Liver (tissue), 9 donors: ENCODE measurements around the gene EBF3. TPM values are rescaled to one million over a fixed set of nuclear protein-coding genes. Genes with fewer than 3 reads are reported as not detected.

ENCODE experiments used
- DNase-seq: peaks from one replicate; pipeline ENCODE4 v3.0.0-alpha.2; 2017; ENCODE audit warnings: low spot score
- H3K27ac ChIP-seq, 2 donors: one replicate each; pipeline ENCODE4 v1.7.0; 2013; ENCODE audit warnings: inconsistent platforms in 2 of 2, low read length in 2 of 2, control low read depth in 1 of 2, low read depth in 1 of 2, mild to moderate bottlenecking in 1 of 2
- H3K27me3 ChIP-seq, 4 donors: one replicate each; pipeline versions ENCODE4 v1.6.1 to v1.7.0; 2013; ENCODE audit warnings: low read length in 3 of 4, inconsistent platforms in 1 of 4, mild to moderate bottlenecking in 1 of 4, moderate library complexity in 1 of 4; ENCODE audit not compliant: control insufficient read depth in 4 of 4, insufficient read depth in 4 of 4
- H3K36me3 ChIP-seq, 4 donors: one replicate each; pipeline versions ENCODE4 v1.6.1 to v1.7.0; 2013; ENCODE audit warnings: low read length in 3 of 4, mild to moderate bottlenecking in 3 of 4, low read depth in 1 of 4, moderate library complexity in 1 of 4; ENCODE audit not compliant: control insufficient read depth in 4 of 4, insufficient read depth in 3 of 4
- H3K4me1 ChIP-seq, 4 donors: one replicate each; pipeline versions ENCODE4 v1.6.1 to v1.7.0; 2013; ENCODE audit warnings: low read length in 3 of 4, mild to moderate bottlenecking in 3 of 4, moderate library complexity in 1 of 4; ENCODE audit not compliant: control insufficient read depth in 4 of 4, insufficient read depth in 4 of 4
- H3K4me3 ChIP-seq, 3 donors: one replicate each; pipeline versions ENCODE4 v1.6.1 to v1.7.0; 2013; ENCODE audit warnings: low read length in 3 of 3, control low read depth in 1 of 3, low read depth in 1 of 3, mild to moderate bottlenecking in 1 of 3
- H3K9ac ChIP-seq, 2 donors: one replicate each; pipeline ENCODE4 v1.7.0; 2013; ENCODE audit warnings: low read length in 2 of 2, mild to moderate bottlenecking in 2 of 2, moderate library complexity in 2 of 2, control low read depth in 1 of 2, low read depth in 1 of 2
- H3K9me3 ChIP-seq, 4 donors: one replicate each; pipeline versions ENCODE4 v1.6.1 to v1.7.0; 2013; ENCODE audit warnings: low read length in 3 of 4; ENCODE audit not compliant: control insufficient read depth in 4 of 4
- ATF3 ChIP-seq: IDR thresholded peaks from 2 replicates; pipeline ENCODE4 v1.6.1; 2016; ENCODE audit warnings: antibody characterized with exemption
- CTCF ChIP-seq: fragments of 150-350 bp; IDR thresholded peaks from 2 replicates; pipeline ENCODE4 v1.5.1; 2017; ENCODE audit warnings: improper control_type of control experiment, low read depth, low read length; ENCODE audit not compliant: missing input control
- EGR1 ChIP-seq, 2 donors: IDR thresholded peaks; 2 replicates each; pipeline ENCODE4 v1.6.1; 2016 to 2018; ENCODE audit warnings: antibody characterized with exemption in 2 of 2, low read depth in 2 of 2
- FOXA1 ChIP-seq: IDR thresholded peaks from 2 replicates; pipeline ENCODE4 v1.6.1; 2016; ENCODE audit warnings: antibody characterized with exemption
- FOXA2 ChIP-seq: IDR thresholded peaks from 2 replicates; pipeline ENCODE4 v1.6.1; 2016; ENCODE audit warnings: antibody characterized with exemption
- HNF4A ChIP-seq, 2 donors: conservative IDR thresholded peaks; 2 replicates each; pipeline ENCODE4 v1.6.1; 2016; ENCODE audit warnings: antibody characterized with exemption in 2 of 2, mild to moderate bottlenecking in 2 of 2
- HNF4G ChIP-seq: IDR thresholded peaks from 2 replicates; pipeline ENCODE4 v1.6.1; 2016; ENCODE audit warnings: antibody characterized with exemption
- JUND ChIP-seq, 2 donors: IDR thresholded peaks; 2 replicates each; pipeline ENCODE4 v1.6.1; 2016; ENCODE audit warnings: antibody characterized with exemption in 2 of 2
- NR2F2 ChIP-seq: IDR thresholded peaks from 2 replicates; pipeline ENCODE4 v1.6.1; 2016; ENCODE audit warnings: antibody characterized with exemption
- RAD21 ChIP-seq, 2 donors: IDR thresholded peaks; 2 replicates each; pipeline ENCODE4 v1.6.1; 2016; ENCODE audit warnings: antibody characterized with exemption in 2 of 2, mild to moderate bottlenecking in 2 of 2
- REST ChIP-seq: IDR thresholded peaks from 2 replicates; pipeline ENCODE4 v1.6.1; 2016; ENCODE audit warnings: antibody characterized with exemption, mild to moderate bottlenecking
- RXRA ChIP-seq, 2 donors: IDR thresholded peaks; 2 replicates each; pipeline ENCODE4 v1.6.1; 2017 to 2018; ENCODE audit warnings: antibody characterized with exemption in 2 of 2, mild to moderate bottlenecking in 1 of 2
- SP1 ChIP-seq: IDR thresholded peaks from 2 replicates; pipeline ENCODE4 v1.6.1; 2018; ENCODE audit warnings: antibody characterized with exemption, mild to moderate bottlenecking
- TAF1 ChIP-seq: conservative IDR thresholded peaks from 2 replicates; pipeline ENCODE4 v1.6.1; 2016; ENCODE audit warnings: antibody characterized with exemption, mild to moderate bottlenecking
- YY1 ChIP-seq: IDR thresholded peaks from 2 replicates; pipeline ENCODE4 v1.6.1; 2016; ENCODE audit warnings: antibody characterized with exemption, mild to moderate bottlenecking
- WGBS: extraction: QIAGEN DNeasy Blood & Tissue Kit; methylation state at CpG from one replicate; pipeline ENCODE4 v1.1.7; 2013; 5-methylcytosine and 5-hydroxymethylcytosine counted together
- polyA plus RNA-seq, 2 donors: library from polyadenylated mRNA; stranded (reverse) in 1 of 2; unstranded in 1 of 2; fragments of 200-250 nt in 1 of 2; fragments of >200 nt in 1 of 2; fragmentation: Nextera tagmentation in 1 of 2; extraction: Ambion mirVana in 1 of 2; gene quantifications; one replicate each; pipeline versions ENCODE4 v1.2.1 to v1.2.3, GENCODE V29; 2013 to 2015
- total RNA-seq, 2 donors: library from RNA; depleted of rRNA; stranded (reverse); fragments of >200 nt; gene quantifications; one replicate each; pipeline ENCODE4 v1.2.3, GENCODE V29; 2014
- TF ChIP-seq, protein P1 (sequence below): IDR thresholded peaks from 2 replicates; pipeline ENCODE4 v1.6.1; 2016; ENCODE audit warnings: antibody characterized with exemption
- donor health status: healthy.
- donor health status: healthy.
- donor health status: healthy.
- donor health status: healthy.
- donor health status: healthy.

The EBF3 gene
- total and polyA plus RNA-seq, 4 donors = 0.02 to 0.08 TPM; not detected in 2

DNA sequence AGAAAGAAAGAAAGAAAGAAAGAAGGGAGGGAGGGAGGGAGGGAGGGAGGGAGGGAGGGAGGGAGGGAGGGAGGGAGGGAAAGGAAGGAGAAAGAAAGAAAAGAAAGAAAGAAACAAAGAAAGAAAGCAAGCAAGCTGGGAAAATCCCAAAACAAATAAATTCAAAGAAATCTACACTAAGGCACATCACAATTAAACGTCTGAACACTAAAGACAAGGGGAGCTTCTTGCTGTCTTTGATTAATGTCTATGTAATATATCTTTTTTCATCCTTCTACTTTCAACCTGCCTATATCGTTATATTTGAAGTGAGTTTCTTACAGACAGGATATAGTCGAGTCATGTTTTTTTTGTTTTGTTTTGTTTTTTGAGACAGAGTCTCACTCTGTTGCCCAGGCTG, 28.3 kb upstream of the EBF3 start:
- Histone ChIP-seq H3K36me3 (no peaks in the 10 kb centered on the region), H3K9me3 (no peaks in the 10 kb centered on the region), H3K4me1 (no peaks in the 10 kb centered on the region), H3K9ac (no peak overlapping the region), H3K4me3 (no peak overlapping the region), H3K27me3 (peaks cover 0 to 8% (median 1%) of the 10 kb centered on the region in 4 donors), H3K27ac (no peak overlapping the region)
- 81% methylated on average over 3 of the region's 3 CpGs for WGBS
- DNase-seq = no peak
- no peak for TF ChIP-seq ATF3
- no peak for TF ChIP-seq CTCF
- no peak for TF ChIP-seq FOXA1
- TF ChIP-seq JUND (IDR thresholded peaks at IDR 0.05) = no peak
- no peak for TF ChIP-seq SP1
- no peak for TF ChIP-seq RXRA (IDR thresholded peaks at IDR 0.05)
- TF ChIP-seq NR2F2 = no peak

DNA sequence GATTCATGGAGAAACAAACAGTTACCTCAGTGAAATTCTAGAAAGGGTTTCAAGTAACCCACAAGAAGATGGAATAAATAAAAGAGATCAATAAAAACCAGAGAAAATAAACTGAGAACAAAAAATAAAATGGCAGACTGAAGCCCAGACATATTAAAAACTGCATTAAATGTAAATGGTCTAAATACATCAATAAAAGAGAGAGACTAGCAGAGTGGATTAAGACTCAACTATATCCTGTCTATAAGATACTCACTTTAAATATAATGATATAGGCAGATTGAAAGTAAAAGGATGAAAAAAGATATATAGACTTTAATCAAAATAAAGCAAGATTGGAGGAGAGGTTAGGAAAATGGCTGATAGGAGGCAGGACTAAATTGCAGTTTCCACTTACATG, 18.8 kb upstream of the EBF3 start:
- Histone ChIP-seq H3K27ac (no peak overlapping the region), H3K9me3 (peaks cover 2 to 15% (median 7%) of the 10 kb centered on the region in 4 donors), H3K4me3 (no peak overlapping the region), H3K9ac (no peak overlapping the region), H3K36me3 (no peaks in the 10 kb centered on the region), H3K27me3 (peaks cover 0 to 3% (median 2%) of the 10 kb centered on the region in 4 donors), H3K4me1 (no peaks in the 10 kb centered on the region)
- no peak for TF ChIP-seq RXRA (IDR thresholded peaks at IDR 0.05)
- TF ChIP-seq HNF4G = no peak
- no peak for TF ChIP-seq FOXA1
- TF ChIP-seq, protein P1, sequence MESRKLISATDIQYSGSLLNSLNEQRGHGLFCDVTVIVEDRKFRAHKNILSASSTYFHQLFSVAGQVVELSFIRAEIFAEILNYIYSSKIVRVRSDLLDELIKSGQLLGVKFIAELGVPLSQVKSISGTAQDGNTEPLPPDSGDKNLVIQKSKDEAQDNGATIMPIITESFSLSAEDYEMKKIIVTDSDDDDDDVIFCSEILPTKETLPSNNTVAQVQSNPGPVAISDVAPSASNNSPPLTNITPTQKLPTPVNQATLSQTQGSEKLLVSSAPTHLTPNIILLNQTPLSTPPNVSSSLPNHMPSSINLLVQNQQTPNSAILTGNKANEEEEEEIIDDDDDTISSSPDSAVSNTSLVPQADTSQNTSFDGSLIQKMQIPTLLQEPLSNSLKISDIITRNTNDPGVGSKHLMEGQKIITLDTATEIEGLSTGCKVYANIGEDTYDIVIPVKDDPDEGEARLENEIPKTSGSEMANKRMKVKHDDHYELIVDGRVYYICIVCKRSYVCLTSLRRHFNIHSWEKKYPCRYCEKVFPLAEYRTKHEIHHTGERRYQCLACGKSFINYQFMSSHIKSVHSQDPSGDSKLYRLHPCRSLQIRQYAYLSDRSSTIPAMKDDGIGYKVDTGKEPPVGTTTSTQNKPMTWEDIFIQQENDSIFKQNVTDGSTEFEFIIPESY = no peak
- no peak for TF ChIP-seq CTCF
- TF ChIP-seq REST = no peak
- TF ChIP-seq HNF4A (conservative IDR thresholded peaks at IDR 0.05) = no peak
- TF ChIP-seq YY1 = no peak
- no peak for TF ChIP-seq ATF3
- no peak for TF ChIP-seq TAF1
- no peak for TF ChIP-seq JUND (IDR thresholded peaks at IDR 0.05)
- no peak for TF ChIP-seq RAD21 (IDR thresholded peaks at IDR 0.05)
- no peak for TF ChIP-seq NR2F2
- TF ChIP-seq EGR1 (IDR thresholded peaks at IDR 0.05; ENCODE audit: low read depth in 2 of 2) = no peak
- TF ChIP-seq FOXA2 = no peak
- DNase-seq = no peak
